NCI-H446 (cell line): ENCODE measurements around the gene CADPS.

Experiments used
- DNase-seq, 2 experiments: peaks; one replicate each; lab custom pipeline; 2025; lab: John Stamatoyannopoulos, UW

Gene CADPS

GRCh38 chr3:62374341-62375218 is 500.6 kb downstream of the CADPS start:
- no peak for DNase-seq

- DNase-seq: no peak
Observed at GRCh38 chr3:62373714-62374333, 501.4 kb downstream of the CADPS start.

GRCh38 chr3:62373215-62373614 is 502.0 kb downstream of the CADPS start, which contains the start of gene FEZF2:
TSS of gene FEZF2 (minus strand) at chr3:62373550. CDS start at chr3:62372868, 682 bp downstream.
- no peak for DNase-seq

- no peak for DNase-seq
Observed at GRCh38 chr3:62372621-62373041, 502.6 kb downstream of the CADPS start.

- no peak for DNase-seq
Observed at GRCh38 chr3:62371720-62372591, 503.3 kb downstream of the CADPS start.

GRCh38 chr3:62370858-62371719 is 504.1 kb downstream of the CADPS start:
- no peak for DNase-seq

- DNase-seq: no peak
Observed at GRCh38 chr3:62370112-62370857, 504.9 kb downstream of the CADPS start.

- no peak for DNase-seq
Observed at GRCh38 chr3:62369476-62369743, 505.8 kb downstream of the CADPS start.

- no peak for DNase-seq
Observed at GRCh38 chr3:62368705-62369475, 506.3 kb downstream of the CADPS start.

GRCh38 chr3:62368290-62368704 is 506.9 kb downstream of the CADPS start:
- no peak for DNase-seq

- no peak for DNase-seq
Observed at GRCh38 chr3:62367763-62368195, 507.4 kb downstream of the CADPS start.

GRCh38 chr3:62366126-62366484 is 509.1 kb downstream of the CADPS start:
- peak in 1 of 2 experiments; percentile 5 for DNase-seq

- DNase-seq: peak in 1 of 2 experiments; percentile 71
Observed at GRCh38 chr3:62365391-62366125, 509.7 kb downstream of the CADPS start.

- DNase-seq: no peak
Observed at GRCh38 chr3:62364191-62364590, 511.0 kb downstream of the CADPS start.

- DNase-seq: no peak
Observed at GRCh38 chr3:62363275-62363674, 511.9 kb downstream of the CADPS start.

- DNase-seq: no peak
Observed at GRCh38 chr3:62361824-62362223, 513.4 kb downstream of the CADPS start.

GRCh38 chr3:62361261-62361660 is 514.0 kb downstream of the CADPS start:
- no peak for DNase-seq

- peak in 1 of 2 experiments; percentile 1 for DNase-seq
Observed at GRCh38 chr3:62359531-62359930, 515.7 kb downstream of the CADPS start.

- no peak for DNase-seq
Observed at GRCh38 chr3:62356356-62356755, 518.9 kb downstream of the CADPS start.
